Glutamatergic neuron (in vitro differentiated cells): ENCODE data around the gene STK24. TPM values are rescaled to one million over a fixed set of nuclear protein-coding genes. Genes with fewer than 3 reads are reported as not detected.

ENCODE experiments used
- DNase-seq: peaks from one replicate; pipeline ENCODE4 v3.0.0; 2022
- H3K27ac Mint-ChIP-seq: one replicate; pipeline ENCODE4 v1.8.0; 2020; ENCODE audit warnings: mild to moderate bottlenecking, mixed read lengths, inconsistent platforms; ENCODE audit not compliant: unreplicated experiment
- H3K27me3 Mint-ChIP-seq: one replicate; pipeline ENCODE4 v1.8.0; 2020; ENCODE audit warnings: mild to moderate bottlenecking, moderate library complexity, mixed read lengths, inconsistent platforms; ENCODE audit not compliant: unreplicated experiment
- H3K36me3 Mint-ChIP-seq: one replicate; pipeline ENCODE4 v1.8.0; 2020; ENCODE audit warnings: mild to moderate bottlenecking, mixed read lengths, inconsistent platforms; ENCODE audit not compliant: unreplicated experiment
- H3K4me1 Mint-ChIP-seq: one replicate; pipeline ENCODE4 v1.8.0; 2020; ENCODE audit warnings: mild to moderate bottlenecking, low read depth, mixed read lengths, inconsistent platforms; ENCODE audit not compliant: unreplicated experiment
- H3K4me3 Mint-ChIP-seq: one replicate; pipeline ENCODE4 v1.8.0; 2020; ENCODE audit warnings: mild to moderate bottlenecking, mixed read lengths, inconsistent platforms; ENCODE audit not compliant: unreplicated experiment
- H3K9me3 Mint-ChIP-seq: one replicate; pipeline ENCODE4 v1.8.0; 2020; ENCODE audit warnings: mild to moderate bottlenecking, moderate library complexity, mixed read lengths, inconsistent platforms; ENCODE audit not compliant: unreplicated experiment
- CTCF ChIP-seq: fragments of 200-600 bp; sonication (generic); IDR thresholded peaks from one replicate; pipeline ENCODE4 v1.5.0; 2021; ENCODE audit not compliant: partially characterized antibody, unreplicated experiment
- total RNA-seq: library from RNA; stranded (reverse); fragmentation: NEBNext Ultra II Directional; extraction: Animal tissue kit (Norgen Biotek cat#: 25700); gene quantifications from one replicate; pipeline ENCODE4 v1.2.1, GENCODE V29; 2021; ENCODE audit not compliant: unreplicated experiment

STK24 gene
- total RNA-seq, 1 donor from 2014 or later, result 188 TPM

DNA sequence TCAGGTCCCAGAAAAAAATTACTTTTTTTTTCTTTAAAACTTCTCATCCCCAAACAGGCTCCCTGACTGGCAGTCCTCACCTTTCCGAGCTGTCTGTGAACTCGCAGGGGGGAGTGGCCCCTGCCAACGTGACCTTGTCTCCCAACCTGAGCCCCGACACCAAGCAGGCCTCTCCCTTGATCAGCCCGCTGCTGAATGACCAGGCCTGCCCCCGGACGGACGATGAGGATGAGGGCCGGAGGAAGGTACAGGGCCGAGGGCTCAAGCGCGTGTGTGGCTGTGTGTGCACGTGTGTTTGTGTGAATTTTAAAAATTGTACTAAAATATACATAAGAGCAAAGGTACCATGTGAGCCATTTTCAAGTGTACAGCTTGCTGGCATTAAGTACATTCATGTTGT, 167.6 kb downstream of the STK24 start:
- peaks cover 3% of the 10 kb centered on the region for H3K27me3 Mint-ChIP-seq
- peaks cover 14% of the 10 kb centered on the region for H3K4me1 Mint-ChIP-seq
- H3K36me3 Mint-ChIP-seq, result peaks cover 12% of the 10 kb centered on the region
- DNase-seq, result no peak
- no peak overlapping the region for H3K27ac Mint-ChIP-seq
- H3K4me3 Mint-ChIP-seq, result no peak overlapping the region
- no peak for TF ChIP-seq CTCF
- H3K9me3 Mint-ChIP-seq, result no peaks in the 10 kb centered on the region

GRCh38 chr13:98407575-98407974, 169.3 kb downstream of the STK24 start:
- Mint-ChIP-seq H3K27me3 (peaks cover 5% of the 10 kb centered on the region), H3K27ac (no peak overlapping the region), H3K36me3 (peaks cover 7% of the 10 kb centered on the region), H3K4me3 (no peak overlapping the region), H3K9me3 (no peaks in the 10 kb centered on the region), H3K4me1 (peaks cover 14% of the 10 kb centered on the region)
- no peak for DNase-seq
- no peak for TF ChIP-seq CTCF

- no peak overlapping the region for H3K27ac Mint-ChIP-seq
These were observed 169.9 kb downstream of the STK24 start for GRCh38 chr13:98406971-98407370.

GRCh38 chr13:98406427-98406826, 170.5 kb downstream of the STK24 start:
- no peak for TF ChIP-seq CTCF
- Mint-ChIP-seq H3K27me3 (peaks cover 5% of the 10 kb centered on the region), H3K4me1 (peaks cover 14% of the 10 kb centered on the region), H3K27ac (no peak overlapping the region), H3K4me3 (no peak overlapping the region), H3K9me3 (no peaks in the 10 kb centered on the region), H3K36me3 (no peaks in the 10 kb centered on the region)
- DNase-seq, result no peak

More at GRCh38 chr13:98406971-98407370, 169.9 kb downstream of the STK24 start:
- H3K9me3 Mint-ChIP-seq, result no peaks in the 10 kb centered on the region
- H3K4me1 Mint-ChIP-seq, result peaks cover 14% of the 10 kb centered on the region
- DNase-seq, result no peak
- no peak overlapping the region for H3K4me3 Mint-ChIP-seq
- TF ChIP-seq CTCF, result no peak
- H3K36me3 Mint-ChIP-seq, result peaks cover under 1% of the 10 kb centered on the region
- peaks cover 5% of the 10 kb centered on the region for H3K27me3 Mint-ChIP-seq

GRCh38 chr13:98405690-98406344, 171.1 kb downstream of the STK24 start:
- peaks cover 5% of the 10 kb centered on the region for H3K27me3 Mint-ChIP-seq
- no peaks in the 10 kb centered on the region for H3K9me3 Mint-ChIP-seq
- H3K4me3 Mint-ChIP-seq, result no peak overlapping the region
- H3K27ac Mint-ChIP-seq, result no peak overlapping the region
- H3K36me3 Mint-ChIP-seq, result no peaks in the 10 kb centered on the region
- DNase-seq, result no peak
- no peak for TF ChIP-seq CTCF
- H3K4me1 Mint-ChIP-seq, result peaks cover 16% of the 10 kb centered on the region
